MCF 10A (cell line): ENCODE results near the gene WDR4. TPM values are rescaled to one million over a fixed set of nuclear protein-coding genes. Genes with fewer than 3 reads are reported as not detected.

Experiments used
- BruUV-seq: library from RNA; stranded (reverse); fragments of 400-500 nt; replicated peaks from 2 replicates; lab custom pipeline; 2021; lab: Mats Ljungman, UMichigan
- CTCF ChIA-PET: fragments of 300-600 bp; sonication (Branson Sonifier 250); formaldehyde crosslinking; extraction: SDS; loops from one replicate; lab custom pipeline; 2021; ENCODE audit warnings: antibody characterized with exemption, inconsistent platforms; lab: Yijun Ruan, JAX
- POLR2A ChIA-PET: fragments of 300-600, 350-650 bp; sonication (Branson Sonifier 250); formaldehyde crosslinking; extraction: SDS; loops from one replicate; lab custom pipeline; 2020; ENCODE audit warnings: antibody characterized with exemption, inconsistent platforms; lab: Yijun Ruan, JAX
- DNase-seq: peaks from one replicate; pipeline ENCODE4 v3.0.0-alpha.2; 2018; ENCODE audit not compliant: unreplicated experiment
- H3K27ac Mint-ChIP-seq: one replicate; pipeline ENCODE4 v1.8.0; 2022; ENCODE audit warnings: mild to moderate bottlenecking, low read depth, mixed read lengths; ENCODE audit not compliant: unreplicated experiment
- H3K27me3 Mint-ChIP-seq: one replicate; pipeline ENCODE4 v1.8.0; 2022; ENCODE audit warnings: mixed read lengths; ENCODE audit not compliant: insufficient read depth, unreplicated experiment
- H3K36me3 Mint-ChIP-seq: one replicate; pipeline ENCODE4 v1.8.0; 2022; ENCODE audit warnings: mild to moderate bottlenecking, moderate library complexity, mixed read lengths; ENCODE audit not compliant: insufficient read depth, unreplicated experiment
- H3K4me1 Mint-ChIP-seq: one replicate; pipeline ENCODE4 v1.8.0; 2022; ENCODE audit warnings: mixed read lengths; ENCODE audit not compliant: insufficient read depth, unreplicated experiment
- H3K4me3 Mint-ChIP-seq: one replicate; pipeline ENCODE4 v1.8.0; 2022; ENCODE audit warnings: mild to moderate bottlenecking, moderate library complexity, mixed read lengths; ENCODE audit not compliant: unreplicated experiment
- H3K9me3 Mint-ChIP-seq: one replicate; pipeline ENCODE4 v1.8.0; 2022; ENCODE audit warnings: mixed read lengths; ENCODE audit not compliant: unreplicated experiment
- intact Hi-C: fragments of 100-400 bp; cut with micrococcal nuclease; formaldehyde crosslinking; loops from 2 replicates; pipeline ENCODE4 v1.14.1; 2022
- total RNA-seq: library from RNA; stranded (reverse); gene quantifications from 2 replicates; pipeline ENCODE4 v1.2.3, GENCODE V29; 2022
- TF ChIP-seq, protein P1 (sequence below): fragments of 200-600 bp; IDR thresholded peaks from one replicate; pipeline ENCODE4 v1.8.0; 2022; ENCODE audit warnings: antibody characterized with exemption, mild to moderate bottlenecking; ENCODE audit not compliant: unreplicated experiment

Gene WDR4
- total RNA-seq, 1 experiment from 2014 or later = 34.4 TPM

DNA sequence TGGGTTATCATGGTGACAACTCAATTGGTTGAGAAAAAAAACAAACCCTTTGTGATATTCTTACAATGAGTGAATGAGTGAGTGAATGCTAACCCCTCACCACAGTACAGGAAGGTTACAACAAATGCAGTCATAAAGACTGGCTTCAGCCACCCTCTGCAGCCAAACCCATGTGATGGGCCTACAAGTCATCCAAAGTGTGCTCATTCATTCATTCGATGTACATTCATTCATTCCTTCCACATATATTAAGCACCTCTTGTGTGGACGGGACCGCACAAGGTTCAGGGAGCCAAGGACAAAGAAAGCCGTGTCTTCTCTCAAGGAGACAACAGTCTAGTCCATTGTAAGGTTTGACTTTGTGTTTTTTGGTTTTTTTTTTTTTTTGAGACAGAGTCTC, 49.4 kb downstream of the WDR4 start:
- H3K9me3 Mint-ChIP-seq = peaks cover 7% of the 10 kb centered on the region
- CTCF ChIA-PET = no interaction called here
- TF ChIP-seq, protein P1, sequence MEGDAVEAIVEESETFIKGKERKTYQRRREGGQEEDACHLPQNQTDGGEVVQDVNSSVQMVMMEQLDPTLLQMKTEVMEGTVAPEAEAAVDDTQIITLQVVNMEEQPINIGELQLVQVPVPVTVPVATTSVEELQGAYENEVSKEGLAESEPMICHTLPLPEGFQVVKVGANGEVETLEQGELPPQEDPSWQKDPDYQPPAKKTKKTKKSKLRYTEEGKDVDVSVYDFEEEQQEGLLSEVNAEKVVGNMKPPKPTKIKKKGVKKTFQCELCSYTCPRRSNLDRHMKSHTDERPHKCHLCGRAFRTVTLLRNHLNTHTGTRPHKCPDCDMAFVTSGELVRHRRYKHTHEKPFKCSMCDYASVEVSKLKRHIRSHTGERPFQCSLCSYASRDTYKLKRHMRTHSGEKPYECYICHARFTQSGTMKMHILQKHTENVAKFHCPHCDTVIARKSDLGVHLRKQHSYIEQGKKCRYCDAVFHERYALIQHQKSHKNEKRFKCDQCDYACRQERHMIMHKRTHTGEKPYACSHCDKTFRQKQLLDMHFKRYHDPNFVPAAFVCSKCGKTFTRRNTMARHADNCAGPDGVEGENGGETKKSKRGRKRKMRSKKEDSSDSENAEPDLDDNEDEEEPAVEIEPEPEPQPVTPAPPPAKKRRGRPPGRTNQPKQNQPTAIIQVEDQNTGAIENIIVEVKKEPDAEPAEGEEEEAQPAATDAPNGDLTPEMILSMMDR = no peak
- H3K27ac Mint-ChIP-seq = no peak overlapping the region
- DNase-seq = no peak
- H3K4me3 Mint-ChIP-seq = no peak overlapping the region
- intact Hi-C loops = no loop called here
- peaks cover 26% of the 10 kb centered on the region for H3K36me3 Mint-ChIP-seq
- no peaks in the 10 kb centered on the region for H3K4me1 Mint-ChIP-seq
- H3K27me3 Mint-ChIP-seq = peaks cover 35% of the 10 kb centered on the region
- BruUV-seq = no TSS peak
- POLR2A ChIA-PET = no interaction called here

DNA sequence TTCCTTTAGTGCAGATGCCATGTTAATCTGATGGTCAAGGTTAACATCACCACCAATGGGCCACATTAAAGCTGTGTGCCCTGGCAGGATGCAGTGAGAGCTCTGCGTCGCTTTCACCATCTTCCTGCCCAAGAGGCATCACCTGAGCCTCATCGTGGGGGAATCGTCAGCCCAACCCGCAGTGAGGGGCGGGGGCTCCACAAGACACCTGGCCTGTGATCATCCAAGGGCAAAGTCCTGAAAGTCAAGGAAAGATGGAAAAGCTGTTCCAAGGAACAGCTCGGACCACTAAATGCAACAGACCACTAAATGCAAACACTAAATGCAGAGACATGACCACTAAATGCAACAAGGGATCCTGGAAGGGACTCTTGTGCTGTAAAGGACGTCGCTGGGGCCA, 49.9 kb downstream of the WDR4 start:
- no peak overlapping the region for H3K27ac Mint-ChIP-seq
- TF ChIP-seq, protein P1 = no peak
- H3K9me3 Mint-ChIP-seq = peaks cover 7% of the 10 kb centered on the region
- no peaks in the 10 kb centered on the region for H3K4me1 Mint-ChIP-seq
- CTCF ChIA-PET = interaction anchor here (0.7 kb wide), 1 partner anchor 183 kb away, joined by 3 read pairs; no protein-coding TSS in a partner anchor
- peaks cover 37% of the 10 kb centered on the region for H3K27me3 Mint-ChIP-seq
- intact Hi-C loops = no loop called here
- DNase-seq = no peak
- POLR2A ChIA-PET = interaction anchor here (0.8 kb wide), 1 partner anchor 10 kb away, joined by 3 read pairs; no protein-coding TSS in a partner anchor
- no peak overlapping the region for H3K4me3 Mint-ChIP-seq
- peaks cover 21% of the 10 kb centered on the region for H3K36me3 Mint-ChIP-seq
- BruUV-seq = no TSS peak

DNA sequence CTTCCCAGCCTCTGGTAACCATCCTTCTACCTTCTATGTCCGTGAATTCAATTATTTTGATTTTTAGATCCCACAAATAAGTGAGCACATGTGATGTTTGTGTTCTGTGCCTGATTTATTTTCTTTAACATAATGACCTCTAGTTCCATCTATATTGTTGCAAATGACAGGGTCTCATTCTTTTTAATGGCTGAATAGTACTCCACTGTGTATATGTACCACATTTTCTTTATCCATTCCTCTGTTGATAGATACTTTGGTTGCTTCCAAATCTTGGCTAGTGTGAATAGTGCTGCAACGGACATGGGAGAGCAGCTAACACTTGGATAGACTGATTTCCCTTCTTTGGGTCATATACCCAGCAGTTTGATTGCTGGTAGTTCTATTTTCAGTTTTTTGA, 51.8 kb downstream of the WDR4 start:
- TF ChIP-seq, protein P1 = no peak
- H3K27me3 Mint-ChIP-seq = peaks cover 37% of the 10 kb centered on the region
- no peaks in the 10 kb centered on the region for H3K4me1 Mint-ChIP-seq
- no peak overlapping the region for H3K4me3 Mint-ChIP-seq
- CTCF ChIA-PET = interaction anchor here (0.6 to 1.5 kb wide), 3 partner anchors 10 to 732 kb away, joined by 3 to 5 read pairs (median 4); no protein-coding TSS in a partner anchor
- H3K9me3 Mint-ChIP-seq = peaks cover 7% of the 10 kb centered on the region
- intact Hi-C loops = no loop called here
- H3K27ac Mint-ChIP-seq = no peak overlapping the region
- BruUV-seq = no TSS peak
- no peak for DNase-seq
- peaks cover 7% of the 10 kb centered on the region for H3K36me3 Mint-ChIP-seq
- POLR2A ChIA-PET = interaction anchor here (1.2 kb wide), 1 partner anchor 14 kb away, joined by 3 read pairs; no protein-coding TSS in a partner anchor

DNA sequence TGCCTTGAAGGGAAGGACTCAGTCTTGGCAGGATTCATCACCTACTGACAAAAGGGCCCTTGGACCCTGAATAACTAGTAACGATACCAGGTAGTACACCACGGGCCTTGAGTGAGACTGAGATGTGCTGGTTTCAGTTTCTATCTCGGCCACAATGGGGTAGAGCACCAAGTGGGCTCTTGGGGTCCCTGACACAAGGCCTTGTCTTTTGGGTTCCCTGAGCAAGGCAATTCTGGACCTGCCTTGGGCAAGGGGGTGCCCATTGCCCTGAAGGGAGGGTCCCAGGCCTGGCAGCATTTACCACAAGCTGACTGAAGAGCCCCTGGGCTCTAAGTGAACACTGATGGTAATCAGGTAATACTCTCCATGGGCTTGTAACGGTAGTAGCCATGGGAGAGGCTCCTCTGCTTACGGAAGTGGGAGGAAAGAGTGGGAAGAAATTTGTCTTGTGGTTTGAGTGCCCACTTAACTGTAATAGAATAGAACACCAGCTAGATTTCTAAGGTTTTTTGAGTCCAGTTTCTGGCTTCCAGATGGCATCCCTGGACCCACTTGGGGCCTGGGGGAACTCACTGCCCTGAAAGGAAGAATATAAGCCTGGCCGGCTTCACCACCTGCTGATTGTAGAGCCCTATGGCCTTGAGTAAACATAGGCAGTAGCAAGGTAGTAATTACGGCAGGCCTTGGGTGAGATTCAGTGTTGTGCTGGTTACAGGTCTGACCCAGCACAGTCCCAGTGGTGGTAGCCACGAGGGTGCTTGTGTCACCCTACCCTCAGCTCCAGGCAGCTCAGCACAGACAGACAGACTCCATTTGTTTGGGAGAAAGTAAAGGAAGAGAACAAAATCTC, 58.5 kb downstream of the WDR4 start:
- Mint-ChIP-seq H3K4me3 (no peak overlapping the region), H3K27me3 (peaks cover 11% of the 10 kb centered on the region), H3K9me3 (no peaks in the 10 kb centered on the region), H3K27ac (no peak overlapping the region), H3K4me1 (no peaks in the 10 kb centered on the region), H3K36me3 (no peaks in the 10 kb centered on the region)
- POLR2A ChIA-PET = interaction anchor here (0.5 to 1.8 kb wide), 3 partner anchors 8 to 1142 kb away, joined by 3 to 4 read pairs (median 4); no protein-coding TSS in a partner anchor
- TF ChIP-seq, protein P1 = no peak
- CTCF ChIA-PET = interaction anchor here (1.8 kb wide), 1 partner anchor 227 kb away, joined by 13 read pairs; no protein-coding TSS in a partner anchor
- BruUV-seq = no TSS peak
- intact Hi-C loops = no loop called here
- no peak for DNase-seq
